Mesendoderm (in vitro differentiated cells): ENCODE results near the gene DAB2.

Experiments used
- DNase-seq: peaks from one replicate; pipeline ENCODE4 v3.0.0; 2013
- H2AK5ac ChIP-seq: 2 replicates; pipeline ENCODE4 v1.6.1; 2013; ENCODE audit warnings: low read length, inconsistent platforms
- H2BK120ac ChIP-seq: 2 replicates; pipeline ENCODE4 v1.6.1; 2013; ENCODE audit warnings: low read depth, mild to moderate bottlenecking, low read length, moderate library complexity, mixed read lengths
- H2BK15ac ChIP-seq: replicated peaks from 2 replicates; pipeline ENCODE4 v1.6.1; 2013; ENCODE audit warnings: low read depth, mild to moderate bottlenecking, moderate library complexity
- H2BK5ac ChIP-seq: 2 replicates; pipeline ENCODE4 v1.6.1; 2013; ENCODE audit warnings: low read length, inconsistent platforms
- H3K18ac ChIP-seq: 2 replicates; pipeline ENCODE4 v1.6.1; 2013; ENCODE audit warnings: mild to moderate bottlenecking, low read length, mixed read lengths
- H3K23ac ChIP-seq: one replicate; pipeline ENCODE4 v1.6.1; 2013; ENCODE audit warnings: low read length
- H3K27ac ChIP-seq: 2 replicates; pipeline ENCODE4 v1.5.1; 2013; ENCODE audit warnings: low read depth, mild to moderate bottlenecking, inconsistent platforms, low read length, moderate library complexity
- H3K27me3 ChIP-seq: 2 replicates; pipeline ENCODE4 v1.6.1; 2013; ENCODE audit warnings: low read length, control low read depth, mild to moderate bottlenecking, inconsistent platforms; ENCODE audit not compliant: insufficient read depth, poor library complexity
- H3K36me3 ChIP-seq: 2 replicates; pipeline ENCODE4 v1.6.1; 2013; ENCODE audit warnings: low read length, inconsistent platforms; ENCODE audit not compliant: control insufficient read depth, insufficient read depth
- H3K4ac ChIP-seq: one replicate; pipeline ENCODE4 v1.6.1; 2013; ENCODE audit warnings: low read depth, mild to moderate bottlenecking, low read length, moderate library complexity
- H3K4me1 ChIP-seq: 2 replicates; pipeline ENCODE4 v1.6.1; 2013; ENCODE audit warnings: low read depth, low read length, inconsistent platforms; ENCODE audit not compliant: control insufficient read depth
- H3K4me2 ChIP-seq: 2 replicates; pipeline ENCODE4 v1.6.1; 2013; ENCODE audit warnings: low read length
- H3K4me3 ChIP-seq: 2 replicates; pipeline ENCODE4 v1.5.1; 2013; ENCODE audit warnings: mild to moderate bottlenecking, low read length
- H3K56ac ChIP-seq: one replicate; pipeline ENCODE4 v1.6.1; 2013; ENCODE audit warnings: low read length
- H3K79me1 ChIP-seq: 2 replicates; pipeline ENCODE4 v1.6.1; 2013; ENCODE audit warnings: low read length, inconsistent platforms
- H3K79me2 ChIP-seq: 2 replicates; pipeline ENCODE4 v1.6.1; 2013; ENCODE audit warnings: mild to moderate bottlenecking, low read length; ENCODE audit not compliant: control insufficient read depth, insufficient read depth
- H3K9ac ChIP-seq: 2 replicates; pipeline ENCODE4 v1.6.1; 2013; ENCODE audit warnings: low read length, inconsistent platforms
- H4K5ac ChIP-seq: one replicate; pipeline ENCODE4 v1.6.1; 2013; ENCODE audit warnings: low read length
- H4K8ac ChIP-seq: one replicate; pipeline ENCODE4 v1.6.1; 2013; ENCODE audit warnings: low read depth, mild to moderate bottlenecking, control low read depth, low read length, moderate library complexity
- WGBS: extraction: QIAGEN DNeasy Blood & Tissue Kit; methylation state at CpG from one replicate; pipeline ENCODE4 v1.1.7; 2013; ENCODE audit warnings: low lambda C conversion rate, missing lambda C conversion rate; ENCODE audit not compliant: insufficient coverage; ENCODE audit errors: extremely low coverage; 5-methylcytosine and 5-hydroxymethylcytosine counted together

Gene DAB2

DNA sequence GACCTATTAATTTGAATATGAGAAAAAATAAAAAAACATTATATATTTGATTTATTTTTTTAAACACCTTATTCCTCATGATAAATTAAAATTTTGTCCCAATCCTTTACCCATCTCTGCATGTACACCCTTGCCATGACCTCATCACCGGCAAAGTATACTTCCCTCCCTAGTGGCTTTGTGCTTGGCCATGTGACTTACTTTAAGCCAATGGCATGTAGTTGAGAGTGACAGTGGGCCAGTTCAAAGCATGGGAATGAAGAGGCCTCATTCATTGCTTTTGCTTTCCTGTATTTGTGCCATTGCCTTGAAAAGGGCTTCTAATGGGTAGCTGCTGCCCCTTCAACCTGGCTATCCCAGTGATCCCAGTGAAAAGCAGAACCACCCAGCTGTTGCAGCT is 91.7 kb downstream of the DAB2 start:
- no peak overlapping the region for H2BK15ac ChIP-seq
- no peak overlapping the region for H4K5ac ChIP-seq
- no peak overlapping the region for H3K4ac ChIP-seq
- H3K9ac ChIP-seq, result no peak overlapping the region
- H2AK5ac ChIP-seq, result no peak overlapping the region
- DNase-seq, result no peak
- H3K36me3 ChIP-seq, result no peaks in the 10 kb centered on the region
- no peaks in the 10 kb centered on the region for H3K27me3 ChIP-seq
- no peak overlapping the region for H3K4me3 ChIP-seq
- H4K8ac ChIP-seq, result no peak overlapping the region
- H2BK5ac ChIP-seq, result no peak overlapping the region
- H3K4me2 ChIP-seq, result no peak overlapping the region
- no peak overlapping the region for H3K27ac ChIP-seq
- WGBS, result no CpG with 5 or more reads among the region's 1 CpG
- no peaks in the 10 kb centered on the region for H3K79me2 ChIP-seq
- H3K4me1 ChIP-seq, result no peaks in the 10 kb centered on the region
- no peak overlapping the region for H2BK120ac ChIP-seq
- no peak overlapping the region for H3K56ac ChIP-seq
- no peaks in the 10 kb centered on the region for H3K79me1 ChIP-seq
- no peak overlapping the region for H3K23ac ChIP-seq
- H3K18ac ChIP-seq, result no peak overlapping the region

DNA sequence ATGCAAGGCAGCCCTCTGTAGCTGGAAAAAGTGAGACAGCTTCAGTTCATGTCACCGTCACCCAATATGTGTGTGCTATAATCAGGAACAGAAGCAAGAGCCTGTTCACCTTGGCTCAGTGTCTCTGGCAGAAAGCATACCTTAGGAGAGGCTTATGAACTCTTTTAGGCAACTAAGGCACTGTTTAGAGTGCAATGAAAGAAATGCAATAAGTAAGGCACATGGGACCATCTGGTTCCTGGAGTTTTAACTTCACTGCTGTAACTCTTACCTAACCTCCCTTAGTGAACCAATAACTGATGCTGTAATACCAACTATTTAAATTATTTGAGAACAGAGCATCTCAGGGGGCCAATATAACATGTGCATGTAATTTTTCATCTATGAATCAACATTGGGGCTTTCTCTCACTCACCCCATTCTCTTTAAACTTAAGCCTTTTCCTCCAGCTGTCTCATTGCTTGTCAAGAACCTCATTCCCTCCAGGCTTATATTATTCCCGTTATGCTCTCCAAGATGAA is 92.9 kb downstream of the DAB2 start:
- no CpG with 5 or more reads among the region's 2 CpGs for WGBS
- Histone ChIP-seq H3K4me2 (no peak overlapping the region), H3K18ac (no peak overlapping the region), H3K9ac (no peak overlapping the region), H2AK5ac (no peak overlapping the region), H3K56ac (no peak overlapping the region), H4K5ac (no peak overlapping the region), H3K23ac (no peak overlapping the region), H4K8ac (no peak overlapping the region), H3K27me3 (no peaks in the 10 kb centered on the region), H2BK120ac (no peak overlapping the region), H2BK5ac (no peak overlapping the region), H3K4me3 (no peak overlapping the region), H3K79me1 (no peaks in the 10 kb centered on the region), H2BK15ac (no peak overlapping the region), H3K27ac (no peak overlapping the region), H3K4me1 (no peaks in the 10 kb centered on the region), H3K79me2 (no peaks in the 10 kb centered on the region), H3K36me3 (no peaks in the 10 kb centered on the region), H3K4ac (no peak overlapping the region)
- DNase-seq, result no peak

- H3K4ac ChIP-seq, result no peak overlapping the region
- no peaks in the 10 kb centered on the region for H3K79me2 ChIP-seq
- no peak overlapping the region for H3K27ac ChIP-seq
- H4K8ac ChIP-seq, result no peak overlapping the region
- H3K79me1 ChIP-seq, result no peaks in the 10 kb centered on the region
- no peak overlapping the region for H2AK5ac ChIP-seq
- H3K4me2 ChIP-seq, result no peak overlapping the region
- no peak overlapping the region for H3K23ac ChIP-seq
- no peaks in the 10 kb centered on the region for H3K4me1 ChIP-seq
- H4K5ac ChIP-seq, result no peak overlapping the region
- no peak overlapping the region for H3K18ac ChIP-seq
- no peak for DNase-seq
- no peak overlapping the region for H3K56ac ChIP-seq
- H2BK15ac ChIP-seq, result no peak overlapping the region
- no CpG with 5 or more reads among the region's 1 CpG for WGBS
- no peak overlapping the region for H2BK5ac ChIP-seq
- no peak overlapping the region for H2BK120ac ChIP-seq
- no peaks in the 10 kb centered on the region for H3K36me3 ChIP-seq
- no peak overlapping the region for H3K9ac ChIP-seq
- no peaks in the 10 kb centered on the region for H3K27me3 ChIP-seq
- no peak overlapping the region for H3K4me3 ChIP-seq
These were observed 96.0 kb downstream of the DAB2 start for GRCh38 chr5:39328731-39329130.

DNA sequence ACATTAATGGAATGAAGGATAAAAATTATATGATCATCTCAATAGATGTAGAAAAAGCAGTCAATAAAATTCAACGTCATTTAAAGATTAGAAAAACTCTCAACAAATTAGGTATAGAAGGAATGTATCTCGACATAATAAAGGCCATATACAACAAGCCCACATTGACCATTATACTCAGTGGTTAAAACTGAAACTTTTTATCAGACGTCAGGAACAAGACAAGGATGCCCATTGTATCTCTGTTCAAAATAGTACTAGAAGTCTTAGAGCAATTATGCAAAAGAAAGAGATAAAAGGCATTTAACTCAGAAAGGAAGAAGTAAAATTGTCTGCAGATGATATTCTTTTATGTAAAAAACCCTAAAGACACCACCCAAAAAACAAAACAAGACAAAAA is 101.2 kb downstream of the DAB2 start:
- H3K27ac ChIP-seq, result no peak overlapping the region
- H3K4me1 ChIP-seq, result no peaks in the 10 kb centered on the region
- no peaks in the 10 kb centered on the region for H3K36me3 ChIP-seq
- no peak overlapping the region for H2BK5ac ChIP-seq
- H3K9ac ChIP-seq, result no peak overlapping the region
- no CpG with 5 or more reads among the region's 3 CpGs for WGBS
- no peak overlapping the region for H4K8ac ChIP-seq
- H2BK15ac ChIP-seq, result no peak overlapping the region
- H3K79me1 ChIP-seq, result no peaks in the 10 kb centered on the region
- H4K5ac ChIP-seq, result no peak overlapping the region
- H3K18ac ChIP-seq, result no peak overlapping the region
- H3K4me2 ChIP-seq, result no peak overlapping the region
- H3K4ac ChIP-seq, result no peak overlapping the region
- H3K56ac ChIP-seq, result no peak overlapping the region
- H3K4me3 ChIP-seq, result no peak overlapping the region
- H3K23ac ChIP-seq, result no peak overlapping the region
- no peaks in the 10 kb centered on the region for H3K79me2 ChIP-seq
- DNase-seq, result no peak
- no peaks in the 10 kb centered on the region for H3K27me3 ChIP-seq
- H2BK120ac ChIP-seq, result no peak overlapping the region
- H2AK5ac ChIP-seq, result no peak overlapping the region
